HepG2 (cell line): Measurements from ENCODE around the gene AAR2.

Experiments
- AGO2 ChIP-seq: fragments of 200-400 bp; formaldehyde crosslinking; optimal IDR thresholded peaks from 2 replicates; pipeline ENCODE3; 2017; ENCODE audit warnings: mild to moderate bottlenecking, low read depth, low read length, moderate library complexity
- ARID5B ChIP-seq: IDR thresholded peaks from 2 replicates; pipeline ENCODE4 v1.4.0; 2020; ENCODE audit warnings: mild to moderate bottlenecking, missing genetic modification reagents
- ERF ChIP-seq: IDR thresholded peaks from 2 replicates; pipeline ENCODE4 v1.6.1; 2018; ENCODE audit warnings: missing biosample characterization, missing genetic modification reagents
- FOXK1 ChIP-seq: sonication (generic); formaldehyde crosslinking; IDR thresholded peaks from 2 replicates; pipeline ENCODE4 v1.4.0; 2020; ENCODE audit warnings: low read depth, missing genetic modification reagents, borderline replicate concordance
- MAFK ChIP-seq, 2 experiments: IDR thresholded peaks in 1 of 2; conservative IDR thresholded peaks in 1 of 2; 2 replicates each; pipeline ENCODE4 v1.6.1; 2011; ENCODE audit warnings: improper control_type of control experiment in 2 of 2, low read length in 2 of 2
- SP2 ChIP-seq: sonication (generic); formaldehyde crosslinking; IDR thresholded peaks from 2 replicates; pipeline ENCODE4 v1.5.1; 2020; ENCODE audit warnings: mild to moderate bottlenecking, missing genetic modification reagents
- TF ChIP-seq, protein P1 (sequence below): IDR thresholded peaks from 2 replicates; pipeline ENCODE4 v1.6.1; 2018; ENCODE audit warnings: missing genetic modification reagents, mild to moderate bottlenecking, missing compliant biosample characterization
- TF ChIP-seq, protein P2 (sequence below): sonication (generic); formaldehyde crosslinking; IDR thresholded peaks from 2 replicates; pipeline ENCODE4 v1.5.0; 2020; ENCODE audit warnings: mild to moderate bottlenecking, missing genetic modification reagents, moderate library complexity
- TF ChIP-seq, protein P3 (sequence below): sonication (generic); formaldehyde crosslinking; IDR thresholded peaks from 2 replicates; pipeline ENCODE4 v1.4.0; 2020; ENCODE audit warnings: missing genetic modification reagents, borderline replicate concordance
- TF ChIP-seq, protein P4 (sequence below): sonication (generic); formaldehyde crosslinking; IDR thresholded peaks from 2 replicates; pipeline ENCODE4 v1.4.0; 2020; ENCODE audit warnings: low read depth, missing genetic modification reagents

GRCh38 chr20:36215778-36216177 lies 20.5 kb upstream of the AAR2 start:
- TF ChIP-seq, protein P1, sequence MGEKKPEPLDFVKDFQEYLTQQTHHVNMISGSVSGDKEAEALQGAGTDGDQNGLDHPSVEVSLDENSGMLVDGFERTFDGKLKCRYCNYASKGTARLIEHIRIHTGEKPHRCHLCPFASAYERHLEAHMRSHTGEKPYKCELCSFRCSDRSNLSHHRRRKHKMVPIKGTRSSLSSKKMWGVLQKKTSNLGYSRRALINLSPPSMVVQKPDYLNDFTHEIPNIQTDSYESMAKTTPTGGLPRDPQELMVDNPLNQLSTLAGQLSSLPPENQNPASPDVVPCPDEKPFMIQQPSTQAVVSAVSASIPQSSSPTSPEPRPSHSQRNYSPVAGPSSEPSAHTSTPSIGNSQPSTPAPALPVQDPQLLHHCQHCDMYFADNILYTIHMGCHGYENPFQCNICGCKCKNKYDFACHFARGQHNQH: no peak
- TF ChIP-seq ARID5B (CRISPR knock-in tag): no peak
- TF ChIP-seq, protein P2, sequence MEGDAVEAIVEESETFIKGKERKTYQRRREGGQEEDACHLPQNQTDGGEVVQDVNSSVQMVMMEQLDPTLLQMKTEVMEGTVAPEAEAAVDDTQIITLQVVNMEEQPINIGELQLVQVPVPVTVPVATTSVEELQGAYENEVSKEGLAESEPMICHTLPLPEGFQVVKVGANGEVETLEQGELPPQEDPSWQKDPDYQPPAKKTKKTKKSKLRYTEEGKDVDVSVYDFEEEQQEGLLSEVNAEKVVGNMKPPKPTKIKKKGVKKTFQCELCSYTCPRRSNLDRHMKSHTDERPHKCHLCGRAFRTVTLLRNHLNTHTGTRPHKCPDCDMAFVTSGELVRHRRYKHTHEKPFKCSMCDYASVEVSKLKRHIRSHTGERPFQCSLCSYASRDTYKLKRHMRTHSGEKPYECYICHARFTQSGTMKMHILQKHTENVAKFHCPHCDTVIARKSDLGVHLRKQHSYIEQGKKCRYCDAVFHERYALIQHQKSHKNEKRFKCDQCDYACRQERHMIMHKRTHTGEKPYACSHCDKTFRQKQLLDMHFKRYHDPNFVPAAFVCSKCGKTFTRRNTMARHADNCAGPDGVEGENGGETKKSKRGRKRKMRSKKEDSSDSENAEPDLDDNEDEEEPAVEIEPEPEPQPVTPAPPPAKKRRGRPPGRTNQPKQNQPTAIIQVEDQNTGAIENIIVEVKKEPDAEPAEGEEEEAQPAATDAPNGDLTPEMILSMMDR (CRISPR knock-in tag): no peak
- TF ChIP-seq AGO2: no peak
- TF ChIP-seq SP2 (CRISPR knock-in tag): no peak
- TF ChIP-seq MAFK (conservative IDR thresholded peaks at IDR 0.05 in 1 of 2, IDR thresholded peaks at IDR 0.05 in 1 of 2; ENCODE audit: low read length in 2 of 2): no peak
- TF ChIP-seq, protein P3, sequence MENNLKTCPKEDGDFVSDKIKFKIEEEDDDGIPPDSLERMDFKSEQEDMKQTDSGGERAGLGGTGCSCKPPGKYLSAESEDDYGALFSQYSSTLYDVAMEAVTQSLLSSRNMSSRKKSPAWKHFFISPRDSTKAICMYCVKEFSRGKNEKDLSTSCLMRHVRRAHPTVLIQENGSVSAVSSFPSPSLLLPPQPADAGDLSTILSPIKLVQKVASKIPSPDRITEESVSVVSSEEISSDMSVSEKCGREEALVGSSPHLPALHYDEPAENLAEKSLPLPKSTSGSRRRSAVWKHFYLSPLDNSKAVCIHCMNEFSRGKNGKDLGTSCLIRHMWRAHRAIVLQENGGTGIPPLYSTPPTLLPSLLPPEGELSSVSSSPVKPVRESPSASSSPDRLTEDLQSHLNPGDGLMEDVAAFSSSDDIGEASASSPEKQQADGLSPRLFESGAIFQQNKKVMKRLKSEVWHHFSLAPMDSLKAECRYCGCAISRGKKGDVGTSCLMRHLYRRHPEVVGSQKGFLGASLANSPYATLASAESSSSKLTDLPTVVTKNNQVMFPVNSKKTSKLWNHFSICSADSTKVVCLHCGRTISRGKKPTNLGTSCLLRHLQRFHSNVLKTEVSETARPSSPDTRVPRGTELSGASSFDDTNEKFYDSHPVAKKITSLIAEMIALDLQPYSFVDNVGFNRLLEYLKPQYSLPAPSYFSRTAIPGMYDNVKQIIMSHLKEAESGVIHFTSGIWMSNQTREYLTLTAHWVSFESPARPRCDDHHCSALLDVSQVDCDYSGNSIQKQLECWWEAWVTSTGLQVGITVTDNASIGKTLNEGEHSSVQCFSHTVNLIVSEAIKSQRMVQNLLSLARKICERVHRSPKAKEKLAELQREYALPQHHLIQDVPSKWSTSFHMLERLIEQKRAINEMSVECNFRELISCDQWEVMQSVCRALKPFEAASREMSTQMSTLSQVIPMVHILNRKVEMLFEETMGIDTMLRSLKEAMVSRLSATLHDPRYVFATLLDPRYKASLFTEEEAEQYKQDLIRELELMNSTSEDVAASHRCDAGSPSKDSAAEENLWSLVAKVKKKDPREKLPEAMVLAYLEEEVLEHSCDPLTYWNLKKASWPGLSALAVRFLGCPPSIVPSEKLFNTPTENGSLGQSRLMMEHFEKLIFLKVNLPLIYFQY (CRISPR knock-in tag): no peak
- no peak for TF ChIP-seq ERF (CRISPR knock-in tag)
- no peak for TF ChIP-seq FOXK1 (CRISPR knock-in tag)
- TF ChIP-seq, protein P4, sequence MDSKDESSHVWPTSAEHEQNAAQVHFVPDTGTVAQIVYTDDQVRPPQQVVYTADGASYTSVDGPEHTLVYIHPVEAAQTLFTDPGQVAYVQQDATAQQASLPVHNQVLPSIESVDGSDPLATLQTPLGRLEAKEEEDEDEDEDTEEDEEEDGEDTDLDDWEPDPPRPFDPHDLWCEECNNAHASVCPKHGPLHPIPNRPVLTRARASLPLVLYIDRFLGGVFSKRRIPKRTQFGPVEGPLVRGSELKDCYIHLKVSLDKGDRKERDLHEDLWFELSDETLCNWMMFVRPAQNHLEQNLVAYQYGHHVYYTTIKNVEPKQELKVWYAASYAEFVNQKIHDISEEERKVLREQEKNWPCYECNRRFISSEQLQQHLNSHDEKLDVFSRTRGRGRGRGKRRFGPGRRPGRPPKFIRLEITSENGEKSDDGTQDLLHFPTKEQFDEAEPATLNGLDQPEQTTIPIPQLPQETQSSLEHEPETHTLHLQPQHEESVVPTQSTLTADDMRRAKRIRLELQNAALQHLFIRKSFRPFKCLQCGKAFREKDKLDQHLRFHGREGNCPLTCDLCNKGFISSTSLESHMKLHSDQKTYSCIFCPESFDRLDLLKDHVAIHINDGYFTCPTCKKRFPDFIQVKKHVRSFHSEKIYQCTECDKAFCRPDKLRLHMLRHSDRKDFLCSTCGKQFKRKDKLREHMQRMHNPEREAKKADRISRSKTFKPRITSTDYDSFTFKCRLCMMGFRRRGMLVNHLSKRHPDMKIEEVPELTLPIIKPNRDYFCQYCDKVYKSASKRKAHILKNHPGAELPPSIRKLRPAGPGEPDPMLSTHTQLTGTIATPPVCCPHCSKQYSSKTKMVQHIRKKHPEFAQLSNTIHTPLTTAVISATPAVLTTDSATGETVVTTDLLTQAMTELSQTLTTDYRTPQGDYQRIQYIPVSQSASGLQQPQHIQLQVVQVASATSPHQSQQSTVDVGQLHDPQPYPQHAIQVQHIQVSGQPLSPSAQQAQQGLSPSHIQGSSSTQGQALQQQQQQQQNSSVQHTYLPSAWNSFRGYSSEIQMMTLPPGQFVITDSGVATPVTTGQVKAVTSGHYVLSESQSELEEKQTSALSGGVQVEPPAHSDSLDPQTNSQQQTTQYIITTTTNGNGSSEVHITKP (CRISPR knock-in tag): no peak
